ENCODE measurements around the gene MINDY4.

MINDY4 gene

DNA sequence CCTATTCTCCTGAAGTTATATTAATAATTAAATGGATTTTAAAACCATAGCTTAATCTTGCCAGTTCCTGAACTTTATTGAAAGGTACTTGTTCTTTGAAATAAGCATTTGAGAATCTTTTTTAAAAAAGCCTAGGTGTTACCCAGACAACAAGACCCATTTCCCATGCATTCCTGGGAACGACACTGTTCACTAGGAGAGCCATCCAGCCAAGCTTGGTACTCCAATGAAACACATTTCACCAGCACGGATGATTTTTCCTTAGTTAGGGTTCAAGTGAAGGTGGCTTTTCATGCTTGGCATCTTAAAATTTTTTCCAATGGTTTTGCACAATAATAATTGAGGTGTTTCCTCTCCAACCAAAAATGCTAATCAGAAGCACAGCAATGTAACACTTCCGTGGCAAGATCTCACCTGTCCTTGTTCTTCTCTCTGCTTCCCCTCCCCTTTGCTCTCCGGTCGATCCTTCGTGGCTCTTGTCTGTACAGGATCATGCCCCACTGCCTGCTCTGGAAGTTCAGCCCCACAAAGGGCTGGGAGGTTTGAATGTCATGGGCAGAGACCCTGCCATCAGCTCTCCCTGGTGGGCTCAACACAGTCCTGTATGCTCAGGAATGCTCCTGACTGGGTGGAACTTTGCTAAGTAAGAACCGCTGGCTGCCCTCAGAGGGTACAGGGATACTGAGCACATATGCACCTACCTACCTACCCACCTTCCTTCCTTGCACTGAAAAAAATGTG, 70.8 kb downstream of the MINDY4 start:
- ChIA-PET CTCF (no interaction called here), POLR2A (no interaction called here)
- TF ChIP-seq, protein P1, sequence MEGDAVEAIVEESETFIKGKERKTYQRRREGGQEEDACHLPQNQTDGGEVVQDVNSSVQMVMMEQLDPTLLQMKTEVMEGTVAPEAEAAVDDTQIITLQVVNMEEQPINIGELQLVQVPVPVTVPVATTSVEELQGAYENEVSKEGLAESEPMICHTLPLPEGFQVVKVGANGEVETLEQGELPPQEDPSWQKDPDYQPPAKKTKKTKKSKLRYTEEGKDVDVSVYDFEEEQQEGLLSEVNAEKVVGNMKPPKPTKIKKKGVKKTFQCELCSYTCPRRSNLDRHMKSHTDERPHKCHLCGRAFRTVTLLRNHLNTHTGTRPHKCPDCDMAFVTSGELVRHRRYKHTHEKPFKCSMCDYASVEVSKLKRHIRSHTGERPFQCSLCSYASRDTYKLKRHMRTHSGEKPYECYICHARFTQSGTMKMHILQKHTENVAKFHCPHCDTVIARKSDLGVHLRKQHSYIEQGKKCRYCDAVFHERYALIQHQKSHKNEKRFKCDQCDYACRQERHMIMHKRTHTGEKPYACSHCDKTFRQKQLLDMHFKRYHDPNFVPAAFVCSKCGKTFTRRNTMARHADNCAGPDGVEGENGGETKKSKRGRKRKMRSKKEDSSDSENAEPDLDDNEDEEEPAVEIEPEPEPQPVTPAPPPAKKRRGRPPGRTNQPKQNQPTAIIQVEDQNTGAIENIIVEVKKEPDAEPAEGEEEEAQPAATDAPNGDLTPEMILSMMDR (IDR thresholded peaks at IDR 0.05; ENCODE audit: control extremely low read depth, extremely low read depth, low read depth, missing control alignments): no peak
- no peak for DNase-seq (ENCODE audit: extremely low spot score)

GRCh38 chr7:30842542-30843451, 71.6 kb downstream of the MINDY4 start:
- ChIA-PET POLR2A (no interaction called here), CTCF (no interaction called here)
- TF ChIP-seq, protein P1 (IDR thresholded peaks at IDR 0.05; ENCODE audit: control extremely low read depth, extremely low read depth, low read depth, missing control alignments): no peak
- DNase-seq (ENCODE audit: extremely low spot score): no peak

DNA sequence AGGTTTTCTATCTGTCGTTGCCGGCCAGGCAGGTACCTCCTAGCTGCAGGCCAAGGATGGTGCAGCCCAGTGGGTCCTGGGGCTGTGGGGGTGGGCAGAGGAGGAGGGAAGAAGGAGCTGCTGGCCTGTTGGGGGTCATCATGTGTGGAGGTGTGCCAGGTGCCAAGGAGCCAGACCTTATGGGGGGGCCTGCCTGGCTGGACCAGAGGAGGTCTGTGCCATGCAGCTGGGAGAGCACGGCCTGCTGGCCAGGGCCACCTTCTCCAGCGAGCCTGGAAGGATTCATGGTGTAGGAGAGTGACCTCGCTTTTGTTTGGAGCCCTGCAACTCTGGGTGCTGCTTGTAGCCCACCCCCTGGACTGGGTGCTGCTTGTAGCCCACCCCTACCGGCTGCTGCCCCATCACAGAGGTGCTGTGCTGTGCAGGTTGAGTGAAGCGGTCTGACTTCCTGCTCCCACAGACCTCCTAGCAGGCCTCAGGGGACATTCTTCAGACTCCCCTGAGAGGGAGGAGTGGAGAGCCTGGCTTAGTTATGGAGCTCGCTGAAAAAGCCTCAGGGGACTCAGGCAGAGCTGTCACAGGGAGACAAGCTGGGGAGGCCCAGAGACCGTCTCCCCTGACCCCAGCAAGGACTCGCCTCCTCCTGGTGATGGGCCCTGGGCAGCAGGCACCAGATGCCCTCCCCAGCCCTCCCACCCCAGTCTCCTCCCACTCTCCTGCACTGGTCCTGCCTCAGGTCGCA, 72.7 kb downstream of the MINDY4 start:
- no peak for DNase-seq (ENCODE audit: extremely low spot score)
- ChIA-PET CTCF (no interaction called here), POLR2A (no interaction called here)
- TF ChIP-seq, protein P1 (IDR thresholded peaks at IDR 0.05; ENCODE audit: control extremely low read depth, extremely low read depth, low read depth, missing control alignments): no peak

- POLR2A ChIA-PET: no interaction called here
- CTCF ChIA-PET: no interaction called here
- TF ChIP-seq, protein P1 (IDR thresholded peaks at IDR 0.05; ENCODE audit: control extremely low read depth, extremely low read depth, low read depth, missing control alignments): no peak
- no peak for DNase-seq (ENCODE audit: extremely low spot score)
Observed at GRCh38 chr7:30844483-30844874, 73.3 kb downstream of the MINDY4 start.

DNA sequence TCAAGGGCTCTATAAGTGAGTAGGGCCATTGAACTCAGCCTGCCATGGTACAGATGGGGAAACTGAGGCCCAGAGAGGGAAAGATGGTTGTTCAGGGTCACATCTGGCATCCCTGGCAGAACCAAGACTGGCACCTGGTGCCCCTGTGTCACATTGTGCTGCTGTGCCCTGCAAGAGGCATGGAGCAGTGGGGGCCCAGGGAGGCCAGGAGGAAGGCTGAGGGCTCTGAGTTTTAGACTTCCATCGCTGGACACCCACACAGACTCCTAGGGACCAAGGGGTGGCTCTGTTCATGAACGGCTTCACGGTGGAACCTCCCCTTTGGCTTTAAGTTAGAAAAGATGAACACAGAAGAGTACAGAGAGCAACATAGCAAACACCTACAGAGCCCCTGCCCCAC, 73.7 kb downstream of the MINDY4 start:
- no peak for DNase-seq (ENCODE audit: extremely low spot score)
- ChIA-PET CTCF (no interaction called here), POLR2A (no interaction called here)
- TF ChIP-seq, protein P1 (IDR thresholded peaks at IDR 0.05; ENCODE audit: control extremely low read depth, extremely low read depth, low read depth, missing control alignments): no peak

- no peak for DNase-seq (ENCODE audit: extremely low spot score)
- ChIA-PET CTCF (no interaction called here), POLR2A (no interaction called here)
- TF ChIP-seq, protein P1 (IDR thresholded peaks at IDR 0.05; ENCODE audit: control extremely low read depth, extremely low read depth, low read depth, missing control alignments): no peak
Observed at GRCh38 chr7:30845426-30846135, 74.4 kb downstream of the MINDY4 start.
